ENCODE measurements around the gene FUBP3. TPM values are rescaled to one million over a fixed set of nuclear protein-coding genes. Genes with fewer than 3 reads are reported as not detected.

Gene FUBP3
- polyA plus RNA-seq, 1 experiment = 31.2 TPM

- H3K27ac ChIP-seq (ENCODE audit: low read depth, low read length) = no peak within 1 kb of the TSS
- POLR2A ChIA-PET = no interaction called here
- CTCF ChIA-PET = interaction anchor here (0.6 to 0.7 kb wide), 3 partner anchors 14 to 142 kb away, joined by 3 to 12 read pairs (median 3); no protein-coding TSS in a partner anchor
- H3K27me3 ChIP-seq (ENCODE audit: control insufficient read depth, insufficient read depth, low read length) = peaks cover 91% of the 10 kb centered on the region
- TF ChIP-seq, protein P1, sequence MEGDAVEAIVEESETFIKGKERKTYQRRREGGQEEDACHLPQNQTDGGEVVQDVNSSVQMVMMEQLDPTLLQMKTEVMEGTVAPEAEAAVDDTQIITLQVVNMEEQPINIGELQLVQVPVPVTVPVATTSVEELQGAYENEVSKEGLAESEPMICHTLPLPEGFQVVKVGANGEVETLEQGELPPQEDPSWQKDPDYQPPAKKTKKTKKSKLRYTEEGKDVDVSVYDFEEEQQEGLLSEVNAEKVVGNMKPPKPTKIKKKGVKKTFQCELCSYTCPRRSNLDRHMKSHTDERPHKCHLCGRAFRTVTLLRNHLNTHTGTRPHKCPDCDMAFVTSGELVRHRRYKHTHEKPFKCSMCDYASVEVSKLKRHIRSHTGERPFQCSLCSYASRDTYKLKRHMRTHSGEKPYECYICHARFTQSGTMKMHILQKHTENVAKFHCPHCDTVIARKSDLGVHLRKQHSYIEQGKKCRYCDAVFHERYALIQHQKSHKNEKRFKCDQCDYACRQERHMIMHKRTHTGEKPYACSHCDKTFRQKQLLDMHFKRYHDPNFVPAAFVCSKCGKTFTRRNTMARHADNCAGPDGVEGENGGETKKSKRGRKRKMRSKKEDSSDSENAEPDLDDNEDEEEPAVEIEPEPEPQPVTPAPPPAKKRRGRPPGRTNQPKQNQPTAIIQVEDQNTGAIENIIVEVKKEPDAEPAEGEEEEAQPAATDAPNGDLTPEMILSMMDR (IDR thresholded peaks at IDR 0.05; ENCODE audit: low read depth, low read length) = no peak
- no peak within 1 kb of the TSS for H3K4me3 ChIP-seq (ENCODE audit: low read depth, low read length)
- peaks cover 5% of the 10 kb centered on the region; the same call in 1 of the 2 replicates for H3K9me3 ChIP-seq (ENCODE audit: control insufficient read depth, insufficient read depth, low read length)
- no peak for DNase-seq (ENCODE audit: low read depth, low spot score)
Measured at GRCh38 chr9:130664251-130665028, 85.1 kb downstream of the FUBP3 start, which contains the start of gene PRDM12. TSS of gene PRDM12 (plus strand) at chr9:130664594. CDS start at chr9:130664654, 60 bp downstream.

DNA sequence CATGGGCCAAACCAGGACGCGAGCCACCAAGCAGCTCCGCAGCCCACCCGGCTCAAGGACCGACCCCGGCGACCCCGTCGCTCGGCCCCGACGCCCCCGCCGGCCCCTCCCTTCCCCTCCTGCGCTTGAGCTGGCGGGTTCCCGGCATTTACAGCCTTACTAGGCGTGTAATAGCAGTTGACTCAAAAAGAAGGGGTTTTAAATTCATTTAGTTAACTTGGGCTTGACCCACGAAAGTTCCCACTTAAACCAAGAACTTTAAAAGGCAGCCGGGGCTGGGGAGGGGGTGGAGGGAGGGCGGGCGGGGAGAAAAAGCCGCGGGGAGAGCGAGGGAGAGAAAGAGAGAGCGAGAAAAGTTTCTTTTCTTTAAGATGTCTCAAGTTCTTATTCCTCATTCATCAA is 85.7 kb downstream of the FUBP3 start:
- Histone ChIP-seq H3K27ac (ENCODE audit: low read depth, low read length) (no peak overlapping the region), H3K27me3 (ENCODE audit: control insufficient read depth, insufficient read depth, low read length) (peaks cover 90% of the 10 kb centered on the region), H3K9me3 (ENCODE audit: control insufficient read depth, insufficient read depth, low read length) (peaks cover 5% of the 10 kb centered on the region; the same call in 1 of the 2 replicates), H3K4me3 (ENCODE audit: low read depth, low read length) (no peak overlapping the region)
- ChIA-PET POLR2A (no interaction called here), CTCF (interaction anchor here (0.6 to 0.7 kb wide), 4 partner anchors 15 to 142 kb away, joined by 3 to 12 read pairs (median 3); no protein-coding TSS in a partner anchor)
- DNase-seq (ENCODE audit: low read depth, low spot score) = no peak
- TF ChIP-seq, protein P1 (IDR thresholded peaks at IDR 0.05; ENCODE audit: low read depth, low read length) = no peak

DNA sequence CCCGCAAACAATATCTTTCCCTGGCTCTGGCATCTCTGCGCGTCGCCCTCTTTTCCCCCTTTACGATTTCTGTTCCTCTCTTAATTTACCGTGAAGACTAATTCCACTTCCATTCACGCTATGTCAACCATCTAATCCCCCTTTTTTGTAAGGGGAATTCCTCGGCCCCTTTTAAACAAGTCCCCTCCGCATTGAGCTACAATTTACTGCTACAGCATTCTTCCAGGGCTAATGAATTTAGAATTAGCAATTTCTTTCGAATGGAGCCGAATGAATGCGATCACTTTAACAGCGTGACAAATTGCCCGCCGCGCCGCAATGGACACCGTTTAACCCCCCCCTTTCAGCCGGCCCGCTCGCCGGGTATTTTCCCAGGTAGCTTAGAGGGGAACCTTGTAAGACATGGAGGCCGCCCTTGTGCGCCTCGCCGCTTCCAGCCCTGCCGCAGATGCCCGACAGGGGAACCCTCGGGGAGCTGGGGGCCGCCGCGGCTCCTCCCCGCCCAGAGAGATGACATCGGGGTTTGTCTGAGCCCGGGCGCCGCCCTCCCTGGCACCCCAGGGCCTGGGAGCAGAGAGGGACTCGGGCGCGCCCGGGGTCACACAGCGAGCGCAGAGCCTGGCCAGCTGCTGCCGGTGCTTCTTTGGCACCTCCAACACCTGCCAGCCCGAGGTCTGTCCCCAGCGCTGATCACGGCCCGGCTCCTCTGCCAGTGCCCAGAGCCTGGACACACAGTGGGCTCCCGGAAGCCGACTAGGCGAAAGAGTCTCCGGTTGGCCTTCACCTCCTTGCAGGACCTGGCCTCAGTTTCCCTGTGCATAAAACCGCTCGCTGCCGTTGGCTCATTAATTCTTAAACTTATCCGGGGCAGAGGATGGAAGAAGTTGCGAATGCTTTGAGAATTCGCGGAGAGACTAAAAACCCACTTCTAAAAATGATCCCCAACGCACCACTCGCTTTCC is 86.3 kb downstream of the FUBP3 start:
- Histone ChIP-seq H3K27me3 (ENCODE audit: control insufficient read depth, insufficient read depth, low read length) (peaks cover 85% of the 10 kb centered on the region), H3K9me3 (ENCODE audit: control insufficient read depth, insufficient read depth, low read length) (peaks cover 5% of the 10 kb centered on the region; the same call in 1 of the 2 replicates), H3K27ac (ENCODE audit: low read depth, low read length) (no peak overlapping the region), H3K4me3 (ENCODE audit: low read depth, low read length) (no peak overlapping the region)
- POLR2A ChIA-PET = no interaction called here
- DNase-seq (ENCODE audit: low read depth, low spot score) = no peak
- CTCF ChIA-PET = interaction anchor here (0.7 kb wide), 1 partner anchor 18 kb away, joined by 3 read pairs; no protein-coding TSS in a partner anchor
- TF ChIP-seq, protein P1 (IDR thresholded peaks at IDR 0.05; ENCODE audit: low read depth, low read length) = no peak

DNA sequence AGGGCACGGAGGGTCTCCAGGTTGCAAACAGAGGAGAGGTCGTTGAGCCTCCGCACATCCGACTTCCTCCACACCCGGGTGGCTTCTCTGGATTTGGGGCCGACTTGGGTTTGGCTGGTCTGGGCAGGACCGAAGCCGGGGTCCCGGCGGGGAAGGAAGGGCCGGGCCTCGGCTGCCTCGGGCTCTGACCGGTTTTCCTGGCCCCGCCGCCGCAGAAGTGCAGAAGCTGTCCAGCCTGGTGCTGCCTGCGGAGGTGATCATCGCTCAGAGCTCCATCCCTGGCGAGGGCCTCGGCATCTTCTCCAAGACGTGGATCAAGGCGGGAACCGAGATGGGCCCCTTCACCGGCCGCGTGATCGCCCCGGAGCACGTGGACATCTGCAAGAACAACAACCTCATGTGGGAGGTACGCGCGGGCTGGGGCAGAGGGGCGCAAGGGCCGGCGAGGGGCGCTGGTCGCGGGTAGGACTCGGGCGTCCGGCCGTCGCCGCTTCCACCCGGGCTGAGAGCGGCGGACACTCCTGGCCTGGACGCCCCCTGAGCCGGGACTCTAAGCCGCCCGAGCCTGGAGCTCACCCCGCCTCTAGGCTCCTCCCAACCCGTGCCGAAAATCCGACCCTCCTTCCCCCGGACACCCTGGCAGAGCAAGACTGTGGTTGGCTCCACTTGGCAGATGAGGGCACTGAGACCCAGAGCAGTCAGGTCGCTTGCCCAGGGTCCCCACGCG is 87.2 kb downstream of the FUBP3 start:
- no peak for DNase-seq (ENCODE audit: low read depth, low spot score)
- TF ChIP-seq, protein P1 (IDR thresholded peaks at IDR 0.05; ENCODE audit: low read depth, low read length) = no peak
- H3K27me3 ChIP-seq (ENCODE audit: control insufficient read depth, insufficient read depth, low read length) = peaks cover 76% of the 10 kb centered on the region
- H3K9me3 ChIP-seq (ENCODE audit: control insufficient read depth, insufficient read depth, low read length) = peaks cover 5% of the 10 kb centered on the region; the same call in 1 of the 2 replicates
- no peak overlapping the region for H3K27ac ChIP-seq (ENCODE audit: low read depth, low read length)
- POLR2A ChIA-PET = no interaction called here
- CTCF ChIA-PET = no interaction called here
- H3K4me3 ChIP-seq (ENCODE audit: low read depth, low read length) = no peak overlapping the region

Data from AG04450 (cell line).